ENCODE measurements around the gene C19orf25. TPM values are rescaled to one million over a fixed set of nuclear protein-coding genes. Genes with fewer than 3 reads are reported as not detected.

C19orf25 gene
- total and polyA plus RNA-seq, 10 of the 15 experiments (the other 5 are each of a cell fraction or from before 2014, with no cell fraction given) = 1.2 to 67.0 (median 25.6) TPM

- peak overlapping the region; percentile 93 for H3K27ac ChIP-seq (ENCODE audit: control insufficient read depth, insufficient read depth)
- H3K4me1 ChIP-seq (ENCODE audit: control insufficient read depth, insufficient read depth, low read length) = peaks cover 8% of the 10 kb centered on the region
- RAD21 ChIA-PET (ENCODE audit: unreplicated experiment) = no interaction called here
- H4K20me1 ChIP-seq (ENCODE audit: control insufficient read depth, insufficient read depth) = no peaks in the 10 kb centered on the region; the same call in 1 of the 2 replicates
- peak overlapping the region; percentile 95; the same call in 1 of the 2 replicates for H3K4me2 ChIP-seq (ENCODE audit: control insufficient read depth, insufficient read depth)
- no peaks in the 10 kb centered on the region for H3K9me3 ChIP-seq (replicated peaks; ENCODE audit: control insufficient read depth, insufficient read depth, low read length)
- SMC1A ChIA-PET (ENCODE audit: uncharacterized antibody, unreplicated experiment) = no interaction called here
- CTCF ChIA-PET = no interaction called here
- no peaks in the 10 kb centered on the region; a peak in 1 of 4 replicates for H3K27me3 ChIP-seq (replicated peaks in 1 of 2; ENCODE audit: control insufficient read depth in 2 of 2, insufficient read depth in 2 of 2, low read length in 1 of 2)
- peaks cover 30% of the 10 kb centered on the region for H3K79me2 ChIP-seq (ENCODE audit: control insufficient read depth, insufficient read depth, low read length)
- peaks cover 15 to 26% of the 10 kb centered on the region in 2 experiments for H3K36me3 ChIP-seq (ENCODE audit: control insufficient read depth in 2 of 2, insufficient read depth in 2 of 2, low read length in 1 of 2)
- no peak overlapping the region for H2AFZ ChIP-seq (ENCODE audit: control insufficient read depth, low read depth, low read length)
- ATAC-seq (peak; percentile 32), DNase-seq (ENCODE audit: low read depth, low spot score) (no peak), FAIRE-seq (no peak)
- POLR2A ChIA-PET = no interaction called here
- BruUV-seq (replicated peaks) = no TSS peak
- intact Hi-C loops (cut with micrococcal nuclease; ENCODE audit: unreplicated experiment) (no loop called here), in situ Hi-C loops (cut with MboI) (no loop called here)
- H3K9ac ChIP-seq (ENCODE audit: control insufficient read depth, insufficient read depth, low read length) = peak overlapping the region; percentile 86
- WGBS (ENCODE audit: insufficient coverage, insufficient replicate concordance, low lambda C conversion rate, missing lambda C conversion rate) = under 1% methylated on average over 26 of the region's 26 CpGs
- H3K4me3 ChIP-seq = peak overlapping the region; percentile 98
- TF ChIP-seq USF1 (IDR thresholded peaks at IDR 0.05; ENCODE audit: borderline replicate concordance, extremely low read length, insufficient read depth, low read depth, low read length) (peak; percentile 60), SMAD5 (IDR thresholded peaks at IDR 0.05; ENCODE audit: low read depth) (0 out of 2 replicates have a peak, but pooled peaks have one; percentile 15), ZNF384 (IDR thresholded peaks at IDR 0.05; ENCODE audit: borderline replicate concordance, low read depth, low read length) (no peak), RAD51 (IDR thresholded peaks at IDR 0.05) (peak; percentile 74; the same call in 1 of the 2 replicates), IRF3 (IDR thresholded peaks at IDR 0.05) (no peak)
These were observed 40.1 kb downstream of the C19orf25 start for GRCh38 chr19:1438933-1439354.

Data from GM12878 (cell line).